GM20000 (cell line): ENCODE results near the gene KRT38.

Source experiments
- DNase-seq: peaks from one replicate; pipeline ENCODE4 v3.0.0; 2012; ENCODE audit warnings: low spot score
- TF ChIP-seq, protein P1 (sequence below): IDR thresholded peaks from 2 replicates; pipeline ENCODE4 v1.5.1; 2012; ENCODE audit warnings: mild to moderate bottlenecking, control low read depth; ENCODE audit errors: extremely low read depth, missing control alignments

The KRT38 gene

DNA sequence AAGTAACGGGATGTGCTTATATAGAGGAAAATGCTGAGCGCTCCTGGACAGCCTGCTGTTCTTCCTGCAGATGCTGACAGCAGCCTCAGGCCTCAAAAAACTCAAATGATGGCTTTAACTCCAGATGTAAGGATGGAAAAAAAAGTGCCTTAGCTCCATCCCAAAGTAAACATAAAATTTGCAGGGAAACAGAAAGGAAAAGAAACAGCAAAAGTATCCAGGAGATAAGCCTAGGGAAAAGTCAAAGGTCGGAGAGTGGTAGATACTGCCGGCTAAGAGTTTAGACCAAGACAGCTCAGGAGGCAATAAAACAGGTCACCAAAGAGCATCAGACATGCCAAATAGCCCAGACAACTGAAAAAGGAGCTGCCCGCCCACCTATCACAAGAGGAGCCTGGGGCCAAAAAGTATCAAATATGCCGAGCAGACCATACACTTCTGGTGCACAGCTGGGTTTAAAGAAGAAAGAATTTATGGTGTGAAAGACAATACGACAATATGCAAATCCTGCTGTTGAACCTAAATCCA is 50.3 kb downstream of the KRT38 start:
- TF ChIP-seq, protein P1, sequence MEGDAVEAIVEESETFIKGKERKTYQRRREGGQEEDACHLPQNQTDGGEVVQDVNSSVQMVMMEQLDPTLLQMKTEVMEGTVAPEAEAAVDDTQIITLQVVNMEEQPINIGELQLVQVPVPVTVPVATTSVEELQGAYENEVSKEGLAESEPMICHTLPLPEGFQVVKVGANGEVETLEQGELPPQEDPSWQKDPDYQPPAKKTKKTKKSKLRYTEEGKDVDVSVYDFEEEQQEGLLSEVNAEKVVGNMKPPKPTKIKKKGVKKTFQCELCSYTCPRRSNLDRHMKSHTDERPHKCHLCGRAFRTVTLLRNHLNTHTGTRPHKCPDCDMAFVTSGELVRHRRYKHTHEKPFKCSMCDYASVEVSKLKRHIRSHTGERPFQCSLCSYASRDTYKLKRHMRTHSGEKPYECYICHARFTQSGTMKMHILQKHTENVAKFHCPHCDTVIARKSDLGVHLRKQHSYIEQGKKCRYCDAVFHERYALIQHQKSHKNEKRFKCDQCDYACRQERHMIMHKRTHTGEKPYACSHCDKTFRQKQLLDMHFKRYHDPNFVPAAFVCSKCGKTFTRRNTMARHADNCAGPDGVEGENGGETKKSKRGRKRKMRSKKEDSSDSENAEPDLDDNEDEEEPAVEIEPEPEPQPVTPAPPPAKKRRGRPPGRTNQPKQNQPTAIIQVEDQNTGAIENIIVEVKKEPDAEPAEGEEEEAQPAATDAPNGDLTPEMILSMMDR: no peak
- no peak for DNase-seq

DNA sequence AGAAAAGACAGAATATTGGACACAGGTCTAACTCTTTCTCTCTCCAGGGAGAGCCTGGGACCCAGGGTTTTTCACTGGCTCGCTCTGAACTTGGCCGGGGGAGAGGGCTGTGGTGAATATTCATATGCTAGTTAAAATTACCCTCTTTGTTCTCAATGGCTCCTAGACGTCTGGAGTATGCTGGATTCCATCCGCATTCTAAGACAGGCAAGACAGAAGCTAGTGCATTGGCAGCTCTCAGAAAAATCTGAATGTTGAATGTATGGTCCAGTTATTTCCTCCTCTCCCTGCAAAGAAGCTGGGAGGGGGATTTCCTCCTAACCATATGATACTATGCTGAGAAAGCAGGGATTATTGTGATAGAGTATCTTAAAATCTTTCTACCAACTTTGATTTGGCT is 53.1 kb downstream of the KRT38 start:
- TF ChIP-seq, protein P1: no peak
- no peak for DNase-seq

DNA sequence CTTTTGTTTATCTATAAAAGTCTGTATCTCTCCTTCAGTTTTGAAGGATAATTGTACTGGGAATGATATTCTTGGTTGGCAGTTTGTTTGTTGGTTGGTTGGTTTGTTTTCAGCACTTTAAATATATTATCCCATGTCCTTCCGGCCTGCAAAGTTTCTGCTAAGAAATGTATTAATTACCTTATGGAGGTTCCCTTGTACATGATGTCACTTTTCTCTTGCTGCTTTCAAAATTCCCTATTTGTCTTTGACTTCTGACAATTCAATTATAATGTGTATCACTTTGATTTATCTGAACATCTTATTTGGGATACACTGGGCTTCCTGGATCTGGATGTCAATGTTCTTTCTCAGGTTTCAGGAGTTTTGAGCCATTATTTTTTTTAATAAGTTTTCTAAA is 54.6 kb downstream of the KRT38 start:
- DNase-seq: no peak
- TF ChIP-seq, protein P1: no peak
